ENCODE data around the gene AK1.

DNA sequence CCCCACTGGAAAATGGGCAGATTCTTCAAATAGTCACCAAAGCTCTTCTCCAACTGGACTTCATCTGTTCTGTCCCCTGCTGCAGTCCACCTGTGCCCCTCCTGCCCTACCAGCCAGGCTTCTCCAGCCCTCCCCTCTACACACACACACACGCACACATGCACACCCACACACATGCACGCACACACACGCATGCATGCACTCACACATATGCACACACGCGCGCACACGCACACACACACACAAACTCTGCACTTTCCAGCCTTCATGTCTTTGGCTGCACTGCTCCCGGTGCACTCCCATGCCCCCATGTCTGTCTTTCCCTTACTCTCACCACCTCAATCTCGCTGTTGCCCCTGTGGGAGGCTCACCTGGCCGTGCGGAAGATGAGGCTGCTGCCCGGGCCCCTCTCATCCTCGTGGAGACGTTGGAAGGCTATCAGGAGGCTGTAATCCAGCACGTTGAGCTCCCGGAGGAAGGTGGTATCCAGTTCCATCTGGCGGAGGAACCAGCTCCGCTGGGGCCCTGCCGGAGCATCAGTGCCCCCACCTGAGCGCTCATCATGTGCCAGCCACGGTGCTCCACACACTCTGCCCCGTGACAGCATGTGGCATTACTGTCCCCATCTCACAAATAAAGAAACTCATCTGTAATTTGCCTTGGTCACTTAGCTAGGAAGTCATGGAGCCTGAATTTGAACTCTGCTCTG lies 47.4 kb upstream of the AK1 start:
- TF ChIP-seq CTCF (IDR thresholded peaks at IDR 0.05; ENCODE audit: extremely low read depth in 1 of 2, insufficient read depth in 1 of 2, low read depth in 1 of 2, low read length in 2 of 2): no peak
- no peak for TF ChIP-seq POLR2A (IDR thresholded peaks at IDR 0.05; ENCODE audit: low read depth, low read length)

Measured in endothelial cell of umbilical vein (primary cell).